T-helper 9 cell (primary cell): ENCODE results near the gene FAM219B.
A peak's percentile ranks its signal among the peaks of the same experiment; 100 is the strongest.
"Not testable (repeated sequence)": the region's sequence is repeated elsewhere in the genome, so short reads cannot be mapped to it uniquely, and the experiment has no call there.

Experiments used
- DNase-seq: peaks from one replicate; pipeline ENCODE4 v3.0.0-alpha.2; 2020
- total RNA-seq, 2 donors: gene quantifications; one replicate each; lab custom pipeline; 2026; lab: John Stamatoyannopoulos, UW

Gene FAM219B, protein sequence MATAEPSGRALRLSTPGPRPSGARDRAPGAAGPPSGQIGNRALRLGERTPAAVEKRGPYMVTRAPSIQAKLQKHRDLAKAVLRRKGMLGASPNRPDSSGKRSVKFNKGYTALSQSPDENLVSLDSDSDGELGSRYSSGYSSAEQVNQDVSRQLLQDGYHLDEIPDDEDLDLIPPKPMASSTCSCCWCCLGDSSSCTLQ
- total RNA-seq, result 36.2 to 90.5 reads per million in 2 donors

DNA sequence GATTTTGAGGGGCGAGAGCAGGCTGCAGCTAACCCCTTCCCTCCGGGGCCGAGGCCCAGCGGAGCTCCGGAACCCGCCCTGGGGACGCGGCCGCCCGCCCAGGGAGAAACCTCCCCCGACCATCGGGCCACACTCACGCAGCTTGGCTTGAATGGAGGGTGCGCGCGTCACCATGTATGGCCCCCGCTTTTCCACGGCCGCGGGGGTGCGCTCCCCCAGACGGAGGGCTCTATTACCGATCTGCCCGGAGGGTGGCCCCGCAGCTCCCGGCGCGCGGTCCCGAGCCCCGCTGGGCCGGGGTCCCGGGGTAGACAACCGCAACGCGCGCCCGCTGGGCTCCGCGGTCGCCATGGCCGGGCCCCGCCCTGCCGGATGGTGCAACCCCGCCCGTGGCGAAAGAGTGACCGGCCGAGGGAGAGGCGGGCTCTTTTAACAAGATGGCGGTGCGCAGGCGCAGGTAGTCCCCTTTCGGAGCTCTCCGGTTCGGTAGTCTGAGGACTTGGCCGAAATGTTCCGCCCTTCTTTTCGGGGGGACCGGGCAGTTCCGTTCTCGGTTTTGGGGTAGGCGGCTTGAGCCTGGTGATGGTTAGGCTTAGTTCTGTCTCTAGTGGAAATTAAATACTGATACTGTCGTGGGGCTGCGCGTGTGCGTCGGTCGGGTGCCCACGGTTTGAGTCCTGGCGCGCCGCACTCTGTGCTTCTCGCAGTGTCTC lies at the start of gene FAM219B:
TSS of gene FAM219B (minus strand) at position 402 of the 713 bp plus-strand sequence. CDS start at position 351, 51 bp downstream.
- peak; percentile 54 for DNase-seq

DNA sequence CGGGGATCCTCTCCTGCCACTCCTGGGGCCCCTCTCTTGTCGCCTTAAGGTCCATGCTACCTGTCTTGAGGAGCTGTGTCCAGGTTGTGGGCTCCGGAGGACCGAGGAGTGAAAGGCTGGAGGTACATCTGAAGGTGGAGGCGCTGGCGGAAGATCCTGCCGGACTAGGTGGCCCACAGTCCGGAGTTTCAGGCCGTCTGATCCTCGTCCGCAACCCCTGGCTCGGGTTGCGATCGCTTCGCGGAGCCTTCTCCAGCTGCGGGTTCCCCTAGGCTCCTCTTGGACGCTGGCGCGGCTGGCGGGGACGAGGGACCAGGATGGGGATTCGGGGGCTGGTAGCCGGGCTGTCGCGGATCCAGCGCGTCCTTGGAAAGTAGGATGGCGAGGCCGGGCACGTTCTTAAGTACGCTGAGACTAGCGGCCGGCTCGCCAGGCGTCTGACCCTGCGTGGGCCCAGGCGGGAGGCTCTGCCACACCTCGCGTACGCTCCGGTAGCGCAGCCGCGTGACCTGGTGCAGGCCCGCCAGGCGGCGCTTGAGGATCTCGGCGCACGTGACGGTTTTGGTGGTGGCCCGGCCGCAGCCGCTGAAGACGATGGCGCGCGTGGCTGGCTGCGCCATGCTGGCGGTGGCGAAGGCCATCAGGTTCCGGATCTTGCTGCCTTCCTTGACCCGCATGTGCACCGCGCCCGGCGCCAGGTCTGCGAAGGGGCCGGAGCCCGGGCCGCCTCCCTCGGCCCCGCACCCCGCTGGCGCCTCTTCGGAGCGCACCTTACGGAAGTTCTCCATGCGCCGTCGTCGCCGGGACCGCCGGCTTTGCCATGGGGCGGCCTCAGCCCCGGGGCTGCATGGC lies 49.4 kb upstream of the FAM219B start:
- peak; percentile 43 for DNase-seq

DNA sequence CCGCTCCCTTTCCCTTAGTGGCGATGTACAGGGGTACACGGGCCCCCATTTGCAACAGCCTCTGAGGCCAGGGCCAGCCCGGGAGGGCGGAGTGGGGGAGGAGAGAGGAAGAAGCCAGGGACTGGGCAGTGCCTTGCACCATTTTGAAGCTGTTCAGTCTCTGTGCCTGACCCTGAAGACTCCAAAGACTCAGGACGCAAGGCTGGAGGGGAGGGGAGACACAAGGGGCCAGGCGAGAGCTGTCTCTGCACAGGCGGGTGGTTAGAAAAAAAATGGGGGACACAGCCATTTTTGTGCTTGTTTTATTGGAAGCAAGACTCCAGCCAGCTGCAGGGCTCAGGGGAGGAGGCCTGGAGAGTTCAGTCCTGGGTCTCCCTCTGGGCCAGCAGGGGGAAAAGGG lies 48.4 kb upstream of the FAM219B start:
- no peak for DNase-seq

DNA sequence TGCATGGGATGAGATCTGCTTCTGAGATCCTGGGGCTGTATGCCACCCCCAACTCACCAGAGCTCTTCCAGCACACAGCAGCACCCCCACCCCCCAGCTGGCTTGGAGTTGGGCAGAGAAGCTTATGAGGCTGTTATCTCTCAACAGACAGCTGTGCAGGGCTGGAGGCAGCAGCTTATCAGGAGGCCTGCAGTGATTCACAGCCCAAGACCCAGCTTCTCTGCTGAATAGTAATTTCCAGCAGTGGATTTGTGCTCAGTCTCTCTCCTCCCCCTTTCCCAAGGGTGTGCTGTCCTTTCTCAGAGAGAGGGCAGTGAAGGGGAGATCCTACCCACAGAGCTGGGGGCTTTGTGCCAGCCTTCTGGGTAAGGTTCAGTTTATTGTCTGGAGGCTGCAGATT lies 47.9 kb upstream of the FAM219B start:
- DNase-seq, result no peak

DNA sequence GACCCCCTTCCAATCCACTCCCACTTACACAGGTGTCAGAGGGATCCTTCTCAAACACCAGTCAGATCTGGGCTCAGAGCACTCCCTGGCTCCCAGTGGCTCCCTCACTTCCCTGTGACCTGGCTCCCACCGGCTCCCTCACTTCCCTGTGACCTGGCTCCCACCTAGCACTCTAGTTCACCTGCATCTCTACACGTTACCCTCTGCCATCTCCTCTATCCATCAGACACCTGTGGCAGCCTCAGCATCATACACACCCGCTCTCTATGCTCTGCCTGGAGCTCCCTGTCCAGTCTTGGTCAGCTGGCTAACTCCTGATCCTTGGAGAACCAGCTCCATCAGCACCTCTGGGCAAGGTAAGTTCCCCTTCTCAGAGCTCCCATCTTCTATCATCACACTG lies 44.4 kb upstream of the FAM219B start:
- DNase-seq, result no peak

DNA sequence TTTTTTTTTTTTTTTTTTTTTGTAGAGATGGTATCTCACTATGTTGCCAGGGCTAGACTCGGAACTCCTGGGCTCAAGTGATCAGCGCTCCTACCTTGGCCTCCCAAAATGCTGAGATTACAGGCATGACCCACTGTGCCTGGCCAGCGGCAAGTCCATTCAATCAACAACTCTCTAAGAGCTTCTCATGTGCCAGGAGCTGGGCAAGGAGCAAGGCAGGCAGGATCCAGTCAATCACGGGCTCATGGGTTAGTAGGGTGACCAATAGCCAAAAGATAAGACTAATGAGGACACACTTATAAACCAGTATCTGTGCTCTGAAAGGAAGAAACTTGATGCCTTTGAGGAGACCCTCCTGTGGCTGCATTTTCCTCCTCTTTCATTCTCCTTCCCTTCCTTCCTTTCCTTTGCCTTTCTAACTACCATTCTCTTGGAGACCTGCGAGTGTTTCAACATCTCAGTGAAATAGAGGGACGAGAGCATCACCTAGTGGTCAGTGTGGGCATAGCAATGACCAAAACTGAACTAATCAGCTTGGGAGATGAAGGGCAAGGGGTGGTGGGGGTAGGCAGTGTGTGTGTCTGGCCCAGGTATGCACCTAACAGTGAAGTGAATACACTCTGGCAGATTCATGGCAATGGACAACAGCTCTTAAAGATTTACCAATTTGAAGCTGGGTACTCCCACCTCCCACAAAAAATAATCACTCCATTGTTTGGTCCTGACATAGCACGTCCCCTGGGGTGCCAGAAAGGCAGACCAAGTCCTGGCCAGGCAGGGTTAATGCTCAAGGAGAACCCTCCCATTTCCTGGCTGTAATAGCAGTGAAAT lies 43.6 kb upstream of the FAM219B start:
- peak; percentile 72 for DNase-seq

DNA sequence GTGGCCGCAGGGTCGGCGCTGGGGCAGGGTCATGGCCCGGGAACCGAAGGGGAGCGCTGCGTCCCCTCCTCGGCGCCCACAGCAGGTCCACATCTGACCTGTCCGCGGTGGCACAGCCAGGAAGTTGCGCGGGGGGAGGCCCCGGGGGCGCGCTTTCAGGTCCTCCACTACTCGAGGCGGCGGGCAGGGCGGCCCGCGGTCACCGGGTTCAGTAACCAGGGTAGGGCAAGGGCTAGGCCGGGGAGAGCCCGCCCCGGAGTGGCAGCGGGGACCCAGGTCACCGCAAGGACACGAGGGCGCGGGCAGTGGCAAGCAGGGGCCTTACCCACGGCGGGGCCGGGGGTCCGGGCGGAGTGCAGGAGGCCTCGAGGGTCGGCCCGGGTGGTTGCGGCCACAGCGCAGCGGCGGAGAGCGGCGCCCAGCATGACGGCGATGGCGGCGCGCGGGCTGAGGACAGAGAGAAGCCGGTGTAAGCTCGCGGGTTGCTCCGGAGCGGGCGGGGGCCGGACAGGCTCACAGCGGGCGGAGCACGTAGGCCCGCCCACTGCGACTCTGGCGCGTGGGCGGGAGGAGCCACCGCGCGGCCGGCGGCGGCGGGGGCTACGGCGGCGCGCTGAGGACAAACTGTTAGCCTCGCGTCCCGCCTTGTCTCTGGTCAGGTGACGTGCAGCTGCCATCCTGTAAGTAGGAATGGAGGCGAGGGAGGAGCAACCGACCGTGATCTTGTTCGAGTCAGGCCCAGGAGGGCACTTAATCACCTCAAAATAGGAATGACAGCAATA lies 31.1 kb upstream of the FAM219B start, which contains the start of gene COX5A:
TSS of gene COX5A (minus strand) at position 484 of the 782 bp plus-strand sequence. CDS start at position 425, 59 bp downstream.
- peak; percentile 83 for DNase-seq

DNA sequence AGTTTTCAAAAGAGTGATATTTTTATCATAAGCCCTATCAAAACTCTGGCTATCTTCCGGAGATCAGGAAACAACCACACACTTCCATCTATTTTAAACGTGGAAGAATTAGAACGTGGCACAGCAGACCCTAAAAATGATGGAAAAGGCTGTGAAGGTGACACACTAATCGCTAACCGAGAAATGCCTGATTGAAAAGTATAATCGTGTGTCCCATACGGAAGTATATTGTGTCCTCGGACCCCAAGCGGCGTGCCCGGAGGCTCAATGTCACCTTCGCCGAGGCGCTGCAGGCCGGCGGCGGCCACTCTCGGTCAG lies 30.6 kb upstream of the FAM219B start:
- no peak for DNase-seq

DNA sequence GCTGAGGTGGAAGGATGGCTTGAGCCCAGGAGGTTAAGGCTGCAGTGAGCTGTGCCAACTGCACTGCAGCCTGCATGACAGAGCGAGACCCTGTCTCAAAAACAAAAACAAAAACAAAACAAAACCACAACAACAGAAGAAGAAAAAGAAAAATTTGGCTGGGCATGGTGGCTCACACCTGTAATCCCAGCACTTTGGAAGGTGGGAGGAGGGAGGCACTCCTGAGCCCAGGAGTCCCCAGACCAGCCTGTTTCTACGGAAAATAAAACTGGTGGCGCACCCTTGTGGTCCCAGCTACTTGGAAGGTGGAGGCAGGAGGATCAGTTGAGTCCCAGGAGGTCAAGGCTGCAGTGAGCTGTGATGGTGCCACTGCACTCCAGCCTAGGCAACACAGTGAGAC lies 28.5 kb upstream of the FAM219B start:
- not testable (repeated sequence) for DNase-seq

DNA sequence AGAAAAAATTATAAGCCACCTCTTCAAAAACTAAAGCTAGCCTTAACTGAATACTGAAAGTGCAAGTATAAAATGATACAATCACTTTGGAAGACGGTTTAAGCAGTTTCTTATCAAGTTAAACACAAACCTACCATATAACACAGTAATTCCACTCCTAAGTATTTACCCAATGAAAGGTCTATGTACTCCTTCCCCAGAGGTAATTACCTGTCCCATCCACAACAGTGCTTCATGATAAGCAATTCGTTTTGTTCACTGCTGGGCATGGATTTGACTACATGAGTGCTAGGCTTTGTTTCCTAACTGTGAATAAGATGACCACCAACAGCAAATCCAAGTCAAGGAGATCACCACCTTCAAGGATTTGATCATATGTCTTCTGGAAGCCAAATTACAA lies 26.9 kb upstream of the FAM219B start:
- DNase-seq, result no peak

DNA sequence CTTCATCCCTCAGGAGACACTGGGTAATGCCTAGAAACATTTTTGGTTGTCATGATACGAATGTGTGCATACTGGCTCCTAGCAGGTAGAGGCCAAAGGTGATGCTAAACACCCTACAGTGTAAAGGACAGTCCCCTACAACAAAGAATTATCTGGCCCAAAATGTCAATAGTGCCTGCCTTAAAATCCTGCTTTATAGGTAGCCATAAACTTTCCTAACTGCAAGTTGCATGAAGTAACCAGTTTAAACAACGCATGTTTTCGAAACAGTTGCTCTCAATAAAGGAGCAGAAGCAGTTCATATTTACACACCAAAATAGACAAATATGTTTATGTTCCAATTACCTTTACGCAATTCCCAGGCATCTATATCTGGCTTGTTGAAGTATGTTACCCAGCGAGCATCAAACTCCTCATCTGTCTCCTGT lies 22.1 kb upstream of the FAM219B start:
- DNase-seq, result no peak

DNA sequence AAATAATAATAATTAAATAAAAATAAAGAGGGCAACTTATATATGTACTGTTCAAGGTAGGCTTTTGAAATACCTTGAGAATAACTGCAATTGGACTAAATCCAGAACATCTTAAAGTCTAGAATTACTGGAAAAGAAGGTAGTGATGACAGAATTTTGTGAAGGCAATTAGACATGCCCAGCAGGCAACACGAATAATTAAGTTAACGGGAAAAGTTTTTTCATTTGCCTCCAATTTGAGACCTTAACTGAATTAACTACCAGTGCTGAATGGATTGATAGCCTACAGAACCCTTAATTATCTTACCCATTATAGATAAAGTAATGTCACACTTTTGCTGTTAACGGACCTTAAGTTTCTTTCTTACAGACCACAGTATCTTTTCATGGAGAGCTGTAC lies 17.9 kb upstream of the FAM219B start:
- no peak for DNase-seq

DNA sequence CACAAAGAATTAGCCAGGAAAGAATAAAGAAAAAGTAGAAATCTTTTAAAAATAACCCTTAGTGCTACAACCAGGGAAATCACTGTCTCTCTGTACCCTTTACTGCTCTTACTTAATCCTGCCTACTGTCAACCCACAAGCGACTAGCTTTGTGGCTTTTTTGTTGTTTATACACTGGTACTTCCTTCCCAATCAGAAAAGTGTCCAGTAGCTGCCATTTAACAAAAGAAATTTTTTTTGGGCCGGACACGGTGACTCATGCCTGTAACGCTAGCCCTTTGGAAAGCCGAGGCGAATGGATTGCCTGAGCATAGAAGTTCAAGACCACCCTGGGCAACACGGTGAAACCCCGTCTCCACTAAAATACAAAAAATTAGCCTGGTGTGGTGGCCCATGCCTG lies 13.8 kb upstream of the FAM219B start:
- no peak for DNase-seq

DNA sequence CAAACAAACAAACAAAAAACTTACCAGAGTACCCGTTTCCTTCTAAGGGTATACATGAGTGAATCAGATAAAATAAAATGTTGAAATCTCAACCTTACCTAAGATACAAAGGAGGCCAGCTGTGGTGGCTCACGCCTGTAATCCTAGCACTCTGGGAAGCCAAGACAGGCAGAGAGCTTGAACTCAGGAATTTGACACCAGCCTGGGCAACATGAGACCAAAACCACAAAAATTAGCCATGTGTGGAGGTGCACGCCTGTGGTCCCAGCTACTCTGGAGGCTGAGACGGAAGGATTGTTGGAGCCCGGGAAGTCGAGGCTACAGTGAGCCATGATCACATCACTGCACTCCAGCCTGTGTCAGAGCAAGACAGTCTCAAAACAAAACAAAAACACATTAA lies 11.0 kb upstream of the FAM219B start:
- DNase-seq, result no peak

DNA sequence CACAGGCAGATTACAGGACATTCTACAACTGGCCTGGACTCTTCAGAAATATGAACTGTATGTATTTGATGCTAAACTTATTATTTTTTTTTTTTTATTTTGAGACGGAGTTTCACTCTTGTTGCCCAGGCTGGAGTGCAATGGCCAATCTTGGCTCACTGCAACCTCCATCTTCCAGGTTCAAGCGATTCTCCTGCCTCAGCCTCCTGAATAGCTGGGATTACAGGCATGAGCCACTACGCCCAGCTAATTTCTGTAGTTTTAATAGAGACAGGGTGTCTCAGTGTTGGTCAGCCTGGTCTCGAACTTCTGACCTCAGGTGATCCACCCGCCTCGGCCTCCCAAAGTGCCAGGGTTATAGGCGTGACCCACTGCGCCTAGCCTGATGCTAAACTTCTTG lies 7.1 kb upstream of the FAM219B start:
- not testable (repeated sequence) for DNase-seq

DNA sequence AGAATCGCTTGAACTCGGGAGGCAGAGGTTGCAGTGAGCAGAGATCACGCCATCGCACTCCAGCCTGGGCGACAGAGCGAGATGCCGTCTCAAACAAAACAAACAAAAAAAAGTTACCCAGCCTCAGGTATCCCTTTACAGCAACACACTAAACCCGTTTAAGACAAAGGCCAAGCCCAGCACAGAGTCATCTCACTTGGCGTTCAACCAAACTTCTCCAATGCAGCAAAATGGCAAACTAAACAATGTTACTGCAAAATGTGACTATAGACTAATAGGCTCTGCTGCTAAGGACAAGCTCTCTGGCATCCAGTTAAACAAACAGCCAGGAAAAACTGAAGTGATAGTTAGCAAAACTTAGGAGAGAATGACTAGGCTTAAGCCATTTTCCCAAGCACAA lies 6.4 kb upstream of the FAM219B start:
- DNase-seq, result no peak

DNA sequence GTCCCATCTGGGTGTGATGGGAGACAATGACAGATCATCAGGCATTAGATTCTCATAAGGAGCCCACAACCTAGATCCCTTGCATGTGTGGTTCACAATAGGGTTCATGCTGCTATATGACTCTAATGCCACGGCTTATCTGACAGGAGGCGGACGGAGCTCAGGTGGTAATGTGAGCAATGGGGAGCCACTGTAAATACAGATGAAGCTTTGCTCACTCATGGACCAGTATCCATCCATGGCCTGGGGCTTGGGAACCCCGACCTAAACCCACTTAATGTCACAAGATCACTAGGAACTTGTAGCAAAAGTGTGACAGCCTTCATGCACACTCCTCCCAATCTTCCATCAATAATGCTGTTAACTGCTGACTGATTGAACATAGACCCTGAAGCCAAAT lies 2.0 kb upstream of the FAM219B start:
- DNase-seq, result no peak

DNA sequence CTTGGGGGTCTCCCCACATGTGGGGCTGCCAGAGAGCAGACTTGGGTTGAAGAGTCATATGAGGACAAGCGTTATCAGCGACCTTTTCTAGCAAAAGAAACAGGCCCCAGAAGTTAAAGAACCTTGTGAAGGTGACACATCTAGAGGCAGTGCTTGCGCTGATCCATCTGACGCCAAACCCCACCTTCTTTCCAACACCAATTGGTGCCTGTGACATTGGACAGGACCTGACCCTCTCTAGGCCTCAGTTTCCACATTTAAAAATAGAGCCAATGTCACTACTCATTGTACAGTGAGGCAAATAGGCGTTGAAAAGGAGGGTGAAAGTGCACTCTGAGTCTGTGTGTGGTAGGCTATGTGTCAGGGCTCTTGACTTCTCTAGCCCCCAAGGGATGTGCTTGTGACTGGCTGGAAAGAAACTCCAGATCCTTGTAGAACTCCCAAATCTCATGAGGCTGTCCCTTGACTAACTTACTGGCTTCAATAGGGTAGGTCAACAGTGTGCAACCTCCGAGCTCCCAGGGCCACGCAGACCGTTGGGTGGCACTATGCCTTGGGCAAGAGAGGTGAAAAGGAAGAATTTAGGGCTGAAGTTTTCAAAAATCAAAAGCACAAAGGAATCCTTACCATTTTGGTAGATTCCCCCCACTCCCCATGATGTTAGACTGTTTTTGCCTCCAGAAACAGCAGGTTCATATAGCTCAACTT lies 666 bp upstream of the FAM219B start:
- DNase-seq, result no peak

DNA sequence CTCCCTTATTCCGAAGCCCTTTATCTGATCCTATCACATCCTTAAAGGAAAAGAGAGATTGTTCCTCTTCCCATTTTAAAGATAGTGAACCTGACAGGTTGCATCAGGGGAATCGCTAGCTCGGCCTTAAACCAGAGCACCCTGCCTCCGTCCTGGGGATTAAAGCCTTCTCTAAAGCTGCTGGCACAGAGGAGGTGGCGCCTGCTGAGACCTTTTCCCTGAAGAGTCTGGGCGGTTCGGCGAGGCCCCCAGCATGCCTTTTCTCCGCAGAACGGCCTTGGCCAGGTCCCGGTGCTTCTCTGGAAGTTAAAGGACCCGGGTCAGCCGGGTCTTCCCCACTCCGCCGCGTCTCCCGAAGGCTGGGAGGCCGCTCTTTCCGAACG lies 593 bp downstream of the FAM219B start:
- DNase-seq, result no peak

DNA sequence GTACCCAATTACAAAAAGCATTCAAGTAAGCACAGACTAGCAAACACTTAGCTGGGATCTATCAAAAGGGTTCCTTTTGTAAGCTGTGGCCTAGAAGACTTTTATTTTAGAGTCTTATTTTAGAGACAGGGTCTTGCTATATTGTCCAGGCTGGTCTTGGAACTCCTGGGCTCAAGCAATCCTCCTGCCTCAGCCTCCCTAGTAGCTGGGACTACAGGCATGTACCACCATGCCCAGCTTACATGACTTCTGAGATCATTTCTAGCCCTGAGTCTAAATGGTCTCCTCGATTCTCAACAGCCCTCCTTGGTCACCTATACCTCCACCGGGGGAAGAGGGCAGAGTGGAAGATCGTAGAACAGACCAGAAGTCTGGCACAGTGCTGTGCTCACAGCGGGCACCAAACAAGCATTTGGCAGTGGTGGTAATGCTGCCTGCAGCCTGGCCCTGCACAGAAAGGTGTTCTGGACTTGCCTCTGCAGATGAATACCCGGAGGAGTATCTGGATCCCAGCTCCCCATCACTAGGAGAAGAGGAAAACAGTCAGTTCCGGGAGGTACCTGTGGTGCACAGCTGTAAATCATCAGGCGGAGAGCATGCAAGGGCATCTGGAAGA lies 2.4 kb downstream of the FAM219B start:
- DNase-seq, result no peak

DNA sequence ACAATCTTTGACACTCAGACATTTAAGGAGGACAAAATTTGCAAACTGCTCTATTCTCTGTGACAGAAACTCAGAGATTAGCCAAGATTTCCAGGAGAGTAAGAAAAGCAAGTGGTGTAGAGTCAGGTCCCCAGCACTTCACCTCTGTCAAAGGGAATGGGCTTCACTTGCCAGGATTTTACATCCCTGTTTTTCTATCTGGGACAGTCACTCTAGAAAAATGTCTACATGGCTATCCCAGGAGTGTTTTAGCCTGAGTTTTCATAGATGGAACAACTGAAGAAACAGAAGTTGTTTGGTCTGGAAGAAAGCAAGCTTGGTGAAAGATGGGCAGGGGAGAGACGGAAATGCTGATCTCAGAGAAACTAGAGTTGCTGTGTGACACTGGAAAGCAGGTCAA lies 3.0 kb downstream of the FAM219B start:
- DNase-seq, result no peak
